ENCODE data around the gene VASP. TPM values are rescaled to one million over a fixed set of nuclear protein-coding genes. Genes with fewer than 3 reads are reported as not detected.

Gene VASP
- total and polyA plus RNA-seq, 9 of the 15 experiments (the other 6 are each of a cell fraction or from before 2014, with no cell fraction given): 16.7 to 261 (median 112) TPM

DNA sequence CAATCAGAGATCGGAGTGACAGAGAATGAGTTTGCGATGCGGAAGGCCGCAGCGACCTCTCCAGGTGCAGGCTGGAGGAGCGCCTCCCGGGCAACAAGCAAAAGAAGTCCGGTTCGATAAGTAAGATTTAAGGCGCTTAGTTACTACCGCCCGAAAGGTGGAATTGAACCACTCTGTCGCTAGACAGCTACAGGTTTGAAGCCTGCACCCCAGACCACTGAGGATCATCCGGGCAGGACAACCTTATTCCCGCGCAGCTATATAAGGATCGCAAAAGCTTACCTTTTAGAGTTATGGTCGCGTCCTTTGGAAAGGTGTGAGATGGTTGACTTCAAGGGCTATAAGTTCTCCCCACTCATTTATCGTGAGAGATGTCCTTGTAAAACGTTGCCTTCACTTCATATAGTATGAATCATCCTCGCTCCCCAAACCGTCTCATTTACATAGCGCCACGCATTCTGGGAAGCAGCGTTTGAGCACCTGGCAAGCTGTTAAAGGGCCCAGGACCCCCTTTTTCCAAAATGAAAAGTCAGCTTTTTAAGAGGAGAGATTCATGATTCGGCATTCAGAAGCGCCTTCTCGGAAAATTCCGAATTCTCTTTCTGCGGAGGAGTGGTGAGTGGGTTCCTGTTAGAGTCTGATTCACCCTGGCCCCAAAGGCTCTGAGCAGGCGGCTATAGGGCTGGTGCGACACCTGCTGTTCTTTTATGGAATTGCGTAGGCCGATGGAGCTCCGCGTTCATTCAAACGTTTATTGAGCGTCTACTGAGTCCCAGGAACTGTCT, 28.6 kb upstream of the VASP start (continued):
- TF ChIP-seq E2F1 (CRISPR knock-in tag; IDR thresholded peaks at IDR 0.05) (peak; percentile 57; the same call in 1 of the 2 replicates), ZBTB8A (IDR thresholded peaks at IDR 0.05; ENCODE audit: partially characterized antibody) (no peak), TOE1 (IDR thresholded peaks at IDR 0.05; ENCODE audit: borderline replicate concordance) (peak; percentile 93), TOE1 (CRISPR knock-in tag; IDR thresholded peaks at IDR 0.05; ENCODE audit: borderline replicate concordance, low read depth) (no peak), KDM5B (IDR thresholded peaks at IDR 0.05; ENCODE audit: insufficient replicate concordance, low read depth, low read length) (peak; percentile 63), U2AF1 (optimal IDR thresholded peaks at IDR 0.05; ENCODE audit: low read depth, low read length) (no peak), CBX1 (IDR thresholded peaks at IDR 0.05; ENCODE audit: low read depth) (peak; percentile 49; the same call in 1 of the 2 replicates), MIER1 (IDR thresholded peaks at IDR 0.05; ENCODE audit: low read depth) (peak; percentile 51; the same call in 1 of the 2 replicates), TEAD2 (tag; IDR thresholded peaks at IDR 0.05) (0 out of 2 replicates have a peak, but pooled peaks have one; percentile 33), TRIM25 (IDR thresholded peaks at IDR 0.05; ENCODE audit: borderline replicate concordance) (no peak), YY1 (IDR thresholded peaks at IDR 0.05; ENCODE audit: borderline replicate concordance in 1 of 3, control insufficient read depth in 1 of 3, extremely low read depth in 1 of 3, insufficient read depth in 3 of 3, insufficient read length in 1 of 3, insufficient replicate concordance in 2 of 3, low read depth in 1 of 3, low read length in 2 of 3) (peak in 1 of 3 experiments; percentile 48), ZBED1 (IDR thresholded peaks at IDR 0.05) (peak; percentile 27; the same call in 1 of the 2 replicates), PPARD (CRISPR knock-in tag; IDR thresholded peaks at IDR 0.05) (no peak), SRSF3 (IDR thresholded peaks at IDR 0.05; ENCODE audit: insufficient read depth, low read length) (no peak), EP400 (IDR thresholded peaks at IDR 0.05) (peak; percentile 63), TCF7L2 (IDR thresholded peaks at IDR 0.05; ENCODE audit: low read depth, low read length) (no peak), SP1 (CRISPR knock-in tag; IDR thresholded peaks at IDR 0.05) (peak; percentile 85), ZNF274 (IDR thresholded peaks at IDR 0.05; ENCODE audit: borderline replicate concordance, low read depth, low read length) (no peak), ZNF140 (CRISPR knock-in tag; IDR thresholded peaks at IDR 0.05) (no peak), GTF2A2 (tag; IDR thresholded peaks at IDR 0.05) (no peak)
- TF ChIP-seq, protein P1, sequence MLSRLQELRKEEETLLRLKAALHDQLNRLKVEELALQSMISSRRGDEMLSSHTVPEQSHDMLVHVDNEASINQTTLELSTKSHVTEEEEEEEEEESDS (CRISPR knock-in tag; IDR thresholded peaks at IDR 0.05): peak; percentile 99

Measured in K562 (cell line).